Measurements from ENCODE around the gene RS1. TPM values are rescaled to one million over a fixed set of nuclear protein-coding genes. Genes with fewer than 3 reads are reported as not detected.

Gene RS1
- total and polyA plus RNA-seq, 2 donors (not counting 3 experiments of a cell fraction or from before 2014, with no cell fraction given), result not detected

DNA sequence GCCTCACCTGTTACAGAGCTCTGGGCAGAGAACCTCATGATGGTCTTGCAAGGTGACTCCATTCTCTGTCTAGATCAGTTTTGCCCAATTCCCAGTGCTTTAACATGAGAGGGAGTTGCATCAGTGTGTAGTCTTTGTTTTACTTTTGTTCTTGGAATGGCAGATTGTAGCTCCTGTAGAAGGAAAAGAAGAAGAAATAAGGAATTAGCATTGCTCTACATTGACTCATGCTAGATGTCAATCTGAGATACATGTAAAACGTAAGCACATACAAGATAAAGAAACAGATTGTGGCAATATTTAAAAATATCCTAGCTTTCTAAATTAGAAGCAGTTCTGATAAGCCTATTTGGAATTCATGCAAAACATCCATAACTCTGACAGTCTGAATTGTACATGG, 19.5 kb upstream of the RS1 start:
- dilution Hi-C loops (cut with MboI; ENCODE audit: extremely low pct_ligation_motif_present, low sequenced_read_pairs), result no loop called here
- no peak for FAIRE-seq
- no peaks in the 10 kb centered on the region for H3K4me1 ChIP-seq (ENCODE audit: control insufficient read depth, extremely low read depth, insufficient read depth, low read length)
- DNase-seq (ENCODE audit: low read depth, low spot score), result no peak
- CTCF ChIA-PET, result no interaction called here
- no peak for TF ChIP-seq JUN (IDR thresholded peaks at IDR 0.05; ENCODE audit: borderline replicate concordance, insufficient read depth, insufficient read length, low read depth)
- TF ChIP-seq, protein P1, sequence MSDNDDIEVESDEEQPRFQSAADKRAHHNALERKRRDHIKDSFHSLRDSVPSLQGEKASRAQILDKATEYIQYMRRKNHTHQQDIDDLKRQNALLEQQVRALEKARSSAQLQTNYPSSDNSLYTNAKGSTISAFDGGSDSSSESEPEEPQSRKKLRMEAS (IDR thresholded peaks at IDR 0.05; ENCODE audit: insufficient read depth, insufficient read length), result no peak
- no peak for TF ChIP-seq POLR2A (IDR thresholded peaks at IDR 0.05; ENCODE audit: low read depth, low read length)
- TF ChIP-seq MYC (IDR thresholded peaks at IDR 0.05; ENCODE audit: low read depth, low read length), result no peak
- no peak for TF ChIP-seq POLR2AphosphoS5 (IDR thresholded peaks at IDR 0.05; ENCODE audit: insufficient read depth, low read depth, low read length)
- TF ChIP-seq, protein P2, sequence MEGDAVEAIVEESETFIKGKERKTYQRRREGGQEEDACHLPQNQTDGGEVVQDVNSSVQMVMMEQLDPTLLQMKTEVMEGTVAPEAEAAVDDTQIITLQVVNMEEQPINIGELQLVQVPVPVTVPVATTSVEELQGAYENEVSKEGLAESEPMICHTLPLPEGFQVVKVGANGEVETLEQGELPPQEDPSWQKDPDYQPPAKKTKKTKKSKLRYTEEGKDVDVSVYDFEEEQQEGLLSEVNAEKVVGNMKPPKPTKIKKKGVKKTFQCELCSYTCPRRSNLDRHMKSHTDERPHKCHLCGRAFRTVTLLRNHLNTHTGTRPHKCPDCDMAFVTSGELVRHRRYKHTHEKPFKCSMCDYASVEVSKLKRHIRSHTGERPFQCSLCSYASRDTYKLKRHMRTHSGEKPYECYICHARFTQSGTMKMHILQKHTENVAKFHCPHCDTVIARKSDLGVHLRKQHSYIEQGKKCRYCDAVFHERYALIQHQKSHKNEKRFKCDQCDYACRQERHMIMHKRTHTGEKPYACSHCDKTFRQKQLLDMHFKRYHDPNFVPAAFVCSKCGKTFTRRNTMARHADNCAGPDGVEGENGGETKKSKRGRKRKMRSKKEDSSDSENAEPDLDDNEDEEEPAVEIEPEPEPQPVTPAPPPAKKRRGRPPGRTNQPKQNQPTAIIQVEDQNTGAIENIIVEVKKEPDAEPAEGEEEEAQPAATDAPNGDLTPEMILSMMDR (IDR thresholded peaks at IDR 0.05; ENCODE audit: extremely low read depth in 1 of 2, insufficient read depth in 1 of 2, low read depth in 1 of 2, low read length in 2 of 2), result no peak
- no peak for TF ChIP-seq FOS (IDR thresholded peaks at IDR 0.05; ENCODE audit: borderline replicate concordance, insufficient read depth, low read length)
- no peak for TF ChIP-seq GATA2 (IDR thresholded peaks at IDR 0.05; ENCODE audit: insufficient read depth, insufficient read length, low read depth, low read length)
- no peak for TF ChIP-seq EZH2 (IDR thresholded peaks at IDR 0.05; ENCODE audit: borderline replicate concordance, low read depth, low read length, severe bottlenecking)
- no peak overlapping the region for H3K27ac ChIP-seq (ENCODE audit: insufficient read depth, low read depth, low read length)
- POLR2A ChIA-PET, result no interaction called here
- peaks cover 1 to 2% of the 10 kb centered on the region in 2 experiments for H3K27me3 ChIP-seq (ENCODE audit: control insufficient read depth in 2 of 2, insufficient read depth in 2 of 2, low read length in 2 of 2)
- intact Hi-C loops (cut with micrococcal nuclease), result loop anchor here (10.0 kb wide), 1 partner anchor 983 kb away; no protein-coding TSS in a partner anchor
- no peak overlapping the region for H3K4me3 ChIP-seq (replicated peaks in 1 of 3; ENCODE audit: insufficient read depth in 1 of 3, low read depth in 1 of 3, low read length in 3 of 3)
- BruUV-seq (replicated peaks), result no TSS peak
- no peaks in the 10 kb centered on the region for H3K9me3 ChIP-seq (replicated peaks; ENCODE audit: control insufficient read depth, insufficient read depth, low read length)
- no peaks in the 10 kb centered on the region for H4K20me1 ChIP-seq (replicated peaks; ENCODE audit: control insufficient read depth, extremely low read depth, insufficient read depth, low read length)
- H3K9me1 ChIP-seq (replicated peaks; ENCODE audit: control insufficient read depth, extremely low read depth, insufficient read depth, low read length), result no peaks in the 10 kb centered on the region
- no peaks in the 10 kb centered on the region for H3K36me3 ChIP-seq (ENCODE audit: control insufficient read depth in 2 of 2, extremely low read depth in 1 of 2, insufficient read depth in 2 of 2, low read length in 2 of 2)
- no peak overlapping the region for H2AFZ ChIP-seq (ENCODE audit: low read depth, low read length)
- no peak overlapping the region for H3K9ac ChIP-seq (replicated peaks; ENCODE audit: extremely low read depth, insufficient read depth, low read length)
- no peak overlapping the region for H3K4me2 ChIP-seq (ENCODE audit: insufficient read depth, low read length)
- no peaks in the 10 kb centered on the region for H3K79me2 ChIP-seq (ENCODE audit: control insufficient read depth, insufficient read depth, low read length)

Measured in endothelial cell of umbilical vein (primary cell).